Heart right ventricle (tissue), 16 donors: Measurements from ENCODE around the gene CDR2. TPM values are rescaled to one million over a fixed set of nuclear protein-coding genes. Genes with fewer than 3 reads are reported as not detected.

Experiments
- ATAC-seq, 8 donors: fragments of 200-7000 bp; cut with Tn5 transposase; one replicate each; pipeline ENCODE4 v1.9.1; 2020; ENCODE audit warnings: mild to moderate bottlenecking in 8 of 8, moderate library complexity in 8 of 8, moderate number of reproducible peaks in 1 of 8
- DNase-seq, 2 donors: peaks; one replicate each; pipeline ENCODE4 v3.0.0-alpha.2; 2020
- H3K27ac ChIP-seq, 10 donors: fragments of 200-600 bp; sonication (generic) in 2 of 10; one replicate each; pipeline versions ENCODE4 v1.5.0 to v1.8.0; 2020 to 2022; ENCODE audit warnings: mild to moderate bottlenecking in 3 of 10
- H3K27me3 ChIP-seq, 7 donors: fragments of 200-600 bp; one replicate each; pipeline ENCODE4 v1.8.0; 2021 to 2022; ENCODE audit warnings: mild to moderate bottlenecking in 2 of 7
- H3K36me3 ChIP-seq, 9 donors: fragments of 200-600 bp; sonication (generic) in 1 of 9; one replicate each; pipeline versions ENCODE4 v1.5.0 to v1.8.0; 2020 to 2022; ENCODE audit warnings: mild to moderate bottlenecking in 2 of 9
- H3K4me1 ChIP-seq, 9 donors: fragments of 200-600 bp; sonication (generic) in 1 of 9; one replicate each; pipeline versions ENCODE4 v1.5.0 to v1.8.0; 2020 to 2022; ENCODE audit warnings: mild to moderate bottlenecking in 4 of 9
- H3K4me3 ChIP-seq, 10 donors: fragments of 200-600 bp; sonication (generic) in 2 of 10; one replicate each; pipeline versions ENCODE4 v1.5.0 to v1.8.0; 2020 to 2022; ENCODE audit warnings: mild to moderate bottlenecking in 7 of 10, moderate library complexity in 2 of 10
- H3K9me3 ChIP-seq, 11 donors: fragments of 200-600 bp in 10 of 11; sonication (generic) in 2 of 11; one replicate each; pipeline versions ENCODE4 v1.5.0 to v1.8.0; 2013 to 2022; ENCODE audit warnings: mild to moderate bottlenecking in 2 of 11, control low read depth in 1 of 11, moderate library complexity in 1 of 11
- WGBS, 2 donors: extraction: QIAGEN DNeasy Blood & Tissue Kit; methylation state at CpG; one replicate each; pipeline ENCODE4 v1.1.7; 2013; ENCODE audit warnings: inconsistent platforms in 1 of 2; 5-methylcytosine and 5-hydroxymethylcytosine counted together
- intact Hi-C, 10 donors: fragments of 100-400 bp; cut with DNase I; formaldehyde crosslinking; loops; one replicate each; pipeline versions ENCODE4 v1.11.1 to v1.14.2; 2022
- polyA plus RNA-seq, 2 donors: library from polyadenylated mRNA; stranded (reverse); fragments of 200-250 nt; gene quantifications; one replicate each; pipeline ENCODE4 v1.2.3, GENCODE V29; 2013
- total RNA-seq, 10 donors: library from RNA; stranded (reverse); fragmentation: NEBNext Ultra II Directional in 3 of 10; extraction: Animal tissue kit (Norgen Biotek cat#: 25700) in 3 of 10; gene quantifications; one replicate each; pipeline versions ENCODE4 v1.2.1 to v1.2.4, GENCODE V29; 2021 to 2023
- TF ChIP-seq, protein P1 (sequence below), 9 donors: fragments of 200-600 bp; sonication (generic) in 2 of 9; IDR thresholded peaks; one replicate each; pipeline versions ENCODE4 v1.5.0 to v1.8.0; 2021 to 2022; ENCODE audit warnings: antibody characterized with exemption in 9 of 9, mild to moderate bottlenecking in 5 of 9, moderate library complexity in 1 of 9
- donor health status: Arrhythmogenic right ventricular cardiomyopathy.
- donor health status: ischemic (EF 13 %, LVEDD 7.1; RV severe dilation, severe dysfunction).
- donor health status: healthy with polysubstance abuse.
- donor health status: DM: no; HTN: yes; CAD: no.
- donor health status: DM: no; HTN: no; CAD: no.
- donor health status: ischemic (EF 25% LVEDD 6.9; RV normal size, moderate dysfunction).
- donor health status: ischemic (EF 25% LVEDD 5.7; RV mildly dilated, moderate dysfunction).
- donor health status: healthy.
- donor health status: DM: yes; HTN: yes; CAD: no.
- donor health status: Ischemic cardiomyopathy.
- donor health status: ischemic (EF 35%, LVEDD 5.7; RV mildly dilated, moderate dysfunction).
- donor health status: nonischemic (EF 11% LVEDD 7.7; RV severe dilation, severe dysfunction).
- donor health status: DM: yes; HTN: yes; CAD: no.
- donor health status: PGD.
- donor health status: ischemic (EF 29% LVEDD 5.4; RV normal size, mild dysfunction).
- donor health status: nonischemic (EF 23%, LVEDD 6.1; RV moderate dilation, normal function).

The CDR2 gene
- total and polyA plus RNA-seq, 12 donors, result 4.2 to 8.4 (median 6.9) TPM

DNA sequence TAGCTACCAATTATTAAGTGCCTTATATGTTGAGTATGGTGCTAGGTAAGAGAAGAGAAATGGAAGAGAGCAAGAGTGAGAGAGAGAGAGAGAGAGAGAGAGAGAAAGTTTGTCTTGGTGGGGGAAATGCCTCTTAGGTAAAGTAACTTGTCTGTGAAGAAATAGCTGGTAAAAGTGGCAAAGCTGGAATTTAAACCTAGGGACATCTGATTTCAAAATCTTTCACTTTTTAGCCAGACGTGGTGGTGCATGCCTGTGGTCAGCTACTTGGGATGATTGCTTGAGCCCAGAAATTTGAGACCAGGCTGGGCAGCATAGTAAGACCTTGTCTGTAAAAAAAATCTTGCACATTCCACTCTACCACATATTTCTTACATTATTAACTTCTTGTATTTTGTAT, 23.0 kb upstream of the CDR2 start:
- Histone ChIP-seq H3K36me3 (peaks cover 0 to 7% (median 0%) of the 10 kb centered on the region in 9 donors), H3K4me3 (no peak overlapping the region), H3K27me3 (no peaks in the 10 kb centered on the region), H3K9me3 (no peaks in the 10 kb centered on the region), H3K27ac (no peak overlapping the region), H3K4me1 (peaks cover 0 to 11% (median 0%) of the 10 kb centered on the region in 9 donors)
- no peak for DNase-seq
- 76 to 82% methylated on average over 1 of the region's 1 CpG for WGBS, 2 donors
- TF ChIP-seq, protein P1, sequence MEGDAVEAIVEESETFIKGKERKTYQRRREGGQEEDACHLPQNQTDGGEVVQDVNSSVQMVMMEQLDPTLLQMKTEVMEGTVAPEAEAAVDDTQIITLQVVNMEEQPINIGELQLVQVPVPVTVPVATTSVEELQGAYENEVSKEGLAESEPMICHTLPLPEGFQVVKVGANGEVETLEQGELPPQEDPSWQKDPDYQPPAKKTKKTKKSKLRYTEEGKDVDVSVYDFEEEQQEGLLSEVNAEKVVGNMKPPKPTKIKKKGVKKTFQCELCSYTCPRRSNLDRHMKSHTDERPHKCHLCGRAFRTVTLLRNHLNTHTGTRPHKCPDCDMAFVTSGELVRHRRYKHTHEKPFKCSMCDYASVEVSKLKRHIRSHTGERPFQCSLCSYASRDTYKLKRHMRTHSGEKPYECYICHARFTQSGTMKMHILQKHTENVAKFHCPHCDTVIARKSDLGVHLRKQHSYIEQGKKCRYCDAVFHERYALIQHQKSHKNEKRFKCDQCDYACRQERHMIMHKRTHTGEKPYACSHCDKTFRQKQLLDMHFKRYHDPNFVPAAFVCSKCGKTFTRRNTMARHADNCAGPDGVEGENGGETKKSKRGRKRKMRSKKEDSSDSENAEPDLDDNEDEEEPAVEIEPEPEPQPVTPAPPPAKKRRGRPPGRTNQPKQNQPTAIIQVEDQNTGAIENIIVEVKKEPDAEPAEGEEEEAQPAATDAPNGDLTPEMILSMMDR (IDR thresholded peaks at IDR 0.05), result no peak
- intact Hi-C loops, result loop anchor here in 1 of 10 donors (10.0 kb wide), 1 partner anchor 617 kb away; no protein-coding TSS in a partner anchor
- no peak for ATAC-seq

DNA sequence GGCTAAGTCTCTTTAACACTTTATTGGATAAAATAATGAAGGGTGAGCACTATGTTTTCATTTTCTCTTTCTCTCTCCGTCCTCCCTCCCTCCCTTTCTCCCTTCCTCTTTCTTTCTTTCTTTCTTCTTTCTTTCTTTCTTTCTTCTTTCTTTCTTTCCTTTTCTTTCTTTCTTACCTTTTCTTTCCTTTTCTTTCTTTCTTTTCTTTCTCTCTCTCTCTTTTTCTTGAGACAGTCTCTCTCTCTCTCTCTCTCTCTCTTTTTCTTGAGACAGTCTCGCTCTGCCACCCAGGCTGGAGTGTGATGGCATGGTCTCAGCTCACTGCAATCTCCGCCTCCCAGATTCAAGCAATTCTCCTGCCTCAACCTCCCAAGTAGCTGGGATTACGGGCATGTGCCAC, 21.5 kb upstream of the CDR2 start:
- Histone ChIP-seq H3K27me3 (no peaks in the 10 kb centered on the region), H3K4me1 (no peaks in the 10 kb centered on the region), H3K27ac (no peak overlapping the region), H3K4me3 (no peak overlapping the region), H3K9me3 (no peaks in the 10 kb centered on the region), H3K36me3 (peaks cover 0 to 7% (median 0%) of the 10 kb centered on the region in 9 donors)
- TF ChIP-seq, protein P1 (IDR thresholded peaks at IDR 0.05), result no peak
- WGBS, 2 donors, result 97 to 98% methylated on average over 4 of the region's 4 CpGs
- DNase-seq (no peak), ATAC-seq (no peak)
- intact Hi-C loops, result loop anchor here in 1 of 10 donors (10.0 kb wide), 1 partner anchor 619 kb away; no protein-coding TSS in a partner anchor

DNA sequence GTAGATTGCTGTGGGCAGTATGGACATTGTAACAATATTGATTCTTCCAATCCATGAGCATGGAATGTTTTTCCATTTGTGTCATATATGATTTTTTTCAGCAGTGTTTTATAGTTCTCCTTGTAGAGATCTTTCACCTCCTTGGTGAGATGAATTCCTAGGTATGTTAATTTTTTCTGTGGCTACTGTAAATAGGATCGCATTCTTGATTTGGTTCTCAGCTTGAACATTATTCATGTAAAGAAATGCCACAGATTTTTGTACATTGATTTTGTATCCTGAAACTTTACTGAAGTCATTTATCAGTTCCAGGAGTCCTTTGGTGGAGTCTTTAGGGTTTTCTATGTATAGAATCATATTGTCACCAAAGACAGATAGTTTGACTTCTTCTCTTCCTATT, 19.7 kb upstream of the CDR2 start:
- no peak for DNase-seq
- Histone ChIP-seq H3K27ac (no peak overlapping the region), H3K4me1 (no peaks in the 10 kb centered on the region), H3K36me3 (peaks cover 0 to 7% (median 0%) of the 10 kb centered on the region in 9 donors), H3K27me3 (no peaks in the 10 kb centered on the region), H3K4me3 (no peak overlapping the region), H3K9me3 (no peaks in the 10 kb centered on the region)
- TF ChIP-seq, protein P1 (IDR thresholded peaks at IDR 0.05), result no peak
- no peak for ATAC-seq
- intact Hi-C loops, result loop anchor here in 1 of 10 donors (10.0 kb wide), 1 partner anchor 621 kb away; no protein-coding TSS in a partner anchor
- WGBS, 2 donors, result 94 to 98% methylated on average over 1 of the region's 1 CpG

GRCh38 chr16:22388101-22388644, 13.8 kb upstream of the CDR2 start:
- peaks cover 0 to 13% (median 0%) of the 10 kb centered on the region in 9 donors for H3K36me3 ChIP-seq
- DNase-seq (no peak), ATAC-seq (no peak)
- intact Hi-C loops, result loop anchor here in 1 of 10 donors (5.0 kb wide), 1 partner anchor 56 kb away; no protein-coding TSS in a partner anchor
- H3K27me3 ChIP-seq, result no peaks in the 10 kb centered on the region
- WGBS, 2 donors, result 95 to 96% methylated on average over 3 of the region's 3 CpGs
- TF ChIP-seq, protein P1 (IDR thresholded peaks at IDR 0.05), result no peak
- no peaks in the 10 kb centered on the region for H3K9me3 ChIP-seq
- H3K4me3 ChIP-seq, result no peak overlapping the region
- no peak overlapping the region for H3K27ac ChIP-seq
- peaks cover 0 to 10% (median 0%) of the 10 kb centered on the region in 9 donors for H3K4me1 ChIP-seq
